Measurements from ENCODE around the gene PGC.

Gene PGC

DNA sequence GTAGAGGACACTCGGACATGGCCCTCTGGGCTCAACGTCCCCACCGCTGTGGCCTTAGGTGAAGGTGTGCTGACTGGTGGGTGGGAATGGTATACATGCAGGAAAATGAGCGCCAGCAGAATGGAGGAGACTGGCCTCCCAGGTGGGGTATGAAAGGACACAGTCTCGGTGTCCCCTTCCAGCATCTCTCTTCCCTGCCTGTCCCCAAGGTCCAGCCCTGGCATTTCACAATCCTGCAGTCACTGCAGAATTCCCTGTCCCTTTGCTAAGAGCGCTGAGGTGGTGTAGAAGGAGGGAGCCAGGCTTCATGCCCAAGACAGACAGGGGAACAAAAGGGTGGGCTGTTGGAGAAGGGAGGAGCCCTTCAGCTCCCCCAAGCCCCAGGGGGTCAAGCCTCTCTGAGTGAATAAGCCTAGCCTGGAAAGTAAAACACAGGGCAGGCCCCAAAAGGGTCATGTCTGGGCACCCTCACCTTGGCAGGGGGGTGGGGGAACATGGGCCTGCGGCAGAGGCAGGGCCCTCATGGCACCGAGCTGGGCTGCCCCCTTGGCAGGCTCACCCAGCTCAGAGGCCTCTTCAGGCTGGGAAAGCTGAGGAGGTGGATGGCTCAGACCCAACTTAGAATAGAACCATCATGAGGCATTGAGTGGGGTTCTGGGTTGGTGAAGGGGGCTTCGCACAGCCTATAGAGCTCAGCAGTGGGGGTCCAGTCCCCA, 35.7 kb downstream of the PGC start:
- no peak for DNase-seq

DNA sequence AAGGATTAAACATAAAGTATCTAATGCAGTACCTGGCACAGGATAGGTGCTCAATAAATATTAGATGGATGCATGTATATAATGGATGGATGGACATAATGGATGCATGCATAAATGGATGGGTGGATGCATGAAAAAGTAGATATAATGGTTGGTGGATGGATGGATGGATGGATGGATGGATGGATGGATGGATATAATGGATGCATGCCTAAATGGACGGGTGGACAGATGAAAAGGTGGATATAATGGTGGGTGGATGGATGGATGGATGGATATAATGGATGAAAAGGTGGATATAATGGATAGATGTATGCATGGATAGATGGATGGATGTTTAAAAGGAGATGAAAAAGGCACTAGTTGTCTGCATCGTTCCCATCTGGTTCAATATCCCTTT, 37.8 kb downstream of the PGC start:
- DNase-seq: no peak

DNA sequence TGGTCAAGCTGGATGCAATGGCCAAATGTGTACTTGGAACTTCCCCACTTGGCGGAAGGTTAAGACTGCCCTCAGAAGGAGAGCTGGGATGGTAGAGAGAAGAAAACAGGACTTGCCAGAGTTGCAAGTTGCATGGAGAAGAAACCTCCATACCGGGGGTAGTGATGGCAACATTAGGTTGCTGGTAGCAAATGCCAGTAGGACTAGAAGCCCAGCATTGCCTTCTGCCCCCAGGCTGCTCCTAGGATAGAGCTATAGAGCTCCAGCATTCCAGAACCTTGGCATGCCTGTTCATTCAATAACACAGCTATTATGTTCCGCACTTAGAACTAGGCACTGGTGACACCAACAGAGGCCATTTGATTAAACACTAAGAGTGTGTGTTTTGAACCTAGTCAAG, 38.3 kb downstream of the PGC start:
- no peak for DNase-seq

DNA sequence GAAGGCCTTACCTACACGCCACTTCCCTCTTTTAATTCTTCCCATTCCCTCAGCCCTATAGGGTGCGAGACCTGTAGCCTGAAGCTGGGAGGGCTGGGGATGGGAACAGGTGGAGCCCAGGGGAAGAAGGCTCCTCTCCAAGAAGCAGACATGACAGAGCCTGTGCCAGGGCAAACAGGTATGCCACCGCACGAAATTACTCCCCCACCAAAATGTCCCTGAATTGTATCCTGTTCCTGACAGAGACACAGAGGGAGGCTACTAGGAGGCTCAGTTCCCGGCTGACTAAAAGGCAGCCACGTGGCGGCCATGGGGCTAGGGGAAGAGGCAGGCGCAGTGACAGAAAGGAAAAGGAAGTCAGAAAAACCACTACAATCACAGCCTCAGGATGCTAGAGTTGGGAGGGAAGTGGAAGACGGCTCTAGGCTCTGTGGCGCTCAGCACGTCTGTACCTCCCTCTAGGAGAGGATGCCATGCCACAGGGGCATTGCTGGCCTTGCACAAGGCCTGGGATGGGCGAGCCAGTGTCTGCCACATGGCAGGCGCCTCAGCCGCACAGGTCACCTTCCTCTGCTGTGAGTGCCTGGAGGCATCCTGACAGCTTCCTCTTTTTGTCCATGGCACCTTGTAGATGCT, 39.5 kb downstream of the PGC start:
- DNase-seq: no peak

GRCh38 chr6:41706876-41707564, 40.2 kb downstream of the PGC start:
- no peak for DNase-seq

GRCh38 chr6:41705996-41706835, 41.0 kb downstream of the PGC start:
- peak; percentile 31 for DNase-seq

- DNase-seq: no peak
Measured at GRCh38 chr6:41705311-41705995, 41.7 kb downstream of the PGC start.

DNA sequence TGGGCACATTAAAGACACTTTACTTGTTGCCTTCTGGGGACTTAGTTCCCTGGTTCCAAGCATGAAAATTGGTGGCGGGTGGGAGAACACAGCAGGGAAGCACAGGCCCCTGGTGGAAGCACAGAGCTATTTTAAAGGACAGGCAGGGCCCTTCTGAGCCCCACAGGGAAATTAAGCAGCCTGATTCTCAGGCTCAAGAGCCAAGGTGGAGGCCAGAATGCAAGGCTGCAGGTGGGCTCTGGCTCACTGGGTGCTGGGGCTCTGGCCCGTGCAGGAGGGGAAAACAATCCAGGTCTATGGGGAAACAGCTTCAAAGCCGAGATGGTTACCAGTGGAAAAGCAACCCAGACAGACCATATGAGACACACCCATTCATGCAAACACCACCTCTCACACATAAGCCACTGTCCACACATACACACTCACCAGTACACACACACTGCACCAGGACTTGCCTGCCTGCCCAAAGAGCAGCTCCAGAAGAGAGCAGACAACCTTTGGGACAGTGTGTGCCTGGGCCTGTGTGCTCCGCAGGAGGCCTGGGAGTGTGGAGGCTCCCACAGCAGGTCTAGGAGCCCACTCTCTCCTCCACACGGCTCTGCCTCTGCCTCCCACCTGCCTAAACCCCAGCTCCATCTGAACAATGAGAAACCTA, 42.4 kb downstream of the PGC start:
- no peak for DNase-seq

DNA sequence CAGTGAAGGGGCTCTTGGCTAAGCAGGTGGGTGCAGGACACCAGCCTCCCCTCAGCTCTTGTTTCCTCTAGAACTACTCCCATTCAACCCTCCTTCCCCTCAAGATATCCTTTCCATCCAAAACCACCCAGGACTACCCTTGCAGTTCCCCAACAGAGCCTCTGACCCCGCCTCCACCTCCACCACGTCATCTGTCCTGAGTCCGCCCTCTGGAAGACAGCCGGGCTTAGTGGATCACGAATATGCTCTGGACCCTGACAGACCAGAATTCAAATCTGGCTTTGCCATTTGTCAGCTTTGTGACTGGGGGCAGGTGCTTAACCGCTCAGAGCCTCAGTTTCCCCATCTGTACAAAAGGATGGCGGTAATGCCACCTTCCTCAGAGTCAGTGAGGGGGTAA, 43.2 kb downstream of the PGC start:
- no peak for DNase-seq

DNA sequence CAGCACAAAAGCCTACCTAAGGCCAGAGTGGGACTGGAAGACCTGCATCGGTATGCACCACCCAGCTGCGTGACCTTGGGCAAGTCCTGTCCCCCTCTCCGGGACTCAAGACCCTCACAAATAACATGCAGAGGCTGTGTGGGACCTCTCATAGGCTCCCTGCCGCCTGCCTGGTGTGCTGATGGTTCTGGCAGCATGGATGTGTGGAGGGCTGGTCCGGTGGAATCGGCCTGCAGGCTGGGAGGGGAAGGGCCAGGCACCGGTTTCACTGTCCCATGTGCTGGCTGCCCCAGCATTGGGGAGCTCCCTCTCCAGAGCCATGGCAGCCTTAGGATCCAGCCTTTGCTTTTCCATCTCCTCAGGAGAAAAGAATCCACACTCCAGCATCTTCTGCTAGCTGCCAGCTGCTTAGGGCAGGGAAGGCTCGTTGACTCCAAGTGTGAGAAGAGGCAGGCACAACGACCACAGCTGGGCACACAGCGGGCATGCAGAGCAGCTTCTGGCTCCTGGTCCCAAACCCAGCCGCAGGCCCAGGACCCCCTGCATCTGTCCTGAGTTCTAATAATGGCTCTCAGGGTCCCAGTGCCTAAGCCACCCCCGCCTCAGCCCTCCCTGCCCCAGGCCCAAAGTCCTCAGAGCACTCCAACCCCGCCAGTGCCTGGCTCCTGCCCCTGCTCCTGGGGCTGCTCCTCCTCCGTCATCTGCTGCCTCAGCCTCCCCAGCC, 44.3 kb downstream of the PGC start:
- no peak for DNase-seq

DNA sequence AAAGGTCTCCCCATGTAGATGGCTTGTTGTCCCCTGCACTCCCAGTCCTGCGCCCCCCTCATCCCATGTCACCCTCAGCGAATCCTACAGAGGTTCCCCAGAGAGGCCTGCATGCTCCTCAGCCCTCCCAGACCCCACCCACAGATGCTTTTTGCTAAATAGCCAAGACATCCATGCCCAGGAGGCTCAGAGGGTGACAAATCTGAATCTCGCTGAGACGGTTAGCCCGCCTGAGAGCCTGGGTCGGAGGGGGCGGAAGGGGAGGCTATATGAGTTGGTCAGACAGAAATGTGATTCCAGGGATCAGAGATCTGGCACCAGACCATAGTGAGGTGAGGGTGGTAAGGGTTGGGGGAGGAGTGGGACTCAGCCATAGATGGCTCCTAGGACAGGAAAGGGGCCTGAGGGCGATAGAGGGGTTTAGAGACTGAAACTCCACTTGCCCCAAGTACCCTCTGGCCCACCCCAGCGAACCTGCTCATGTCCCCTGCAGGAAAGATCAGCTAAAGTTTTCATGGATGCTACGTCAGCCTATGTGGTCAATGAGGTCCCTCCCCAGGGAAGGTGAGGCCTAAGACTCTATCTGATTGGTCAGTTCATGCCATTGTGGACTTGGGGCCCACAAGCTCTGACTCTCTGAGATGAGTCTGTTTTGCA, 45.0 kb downstream of the PGC start:
- no peak for DNase-seq

DNA sequence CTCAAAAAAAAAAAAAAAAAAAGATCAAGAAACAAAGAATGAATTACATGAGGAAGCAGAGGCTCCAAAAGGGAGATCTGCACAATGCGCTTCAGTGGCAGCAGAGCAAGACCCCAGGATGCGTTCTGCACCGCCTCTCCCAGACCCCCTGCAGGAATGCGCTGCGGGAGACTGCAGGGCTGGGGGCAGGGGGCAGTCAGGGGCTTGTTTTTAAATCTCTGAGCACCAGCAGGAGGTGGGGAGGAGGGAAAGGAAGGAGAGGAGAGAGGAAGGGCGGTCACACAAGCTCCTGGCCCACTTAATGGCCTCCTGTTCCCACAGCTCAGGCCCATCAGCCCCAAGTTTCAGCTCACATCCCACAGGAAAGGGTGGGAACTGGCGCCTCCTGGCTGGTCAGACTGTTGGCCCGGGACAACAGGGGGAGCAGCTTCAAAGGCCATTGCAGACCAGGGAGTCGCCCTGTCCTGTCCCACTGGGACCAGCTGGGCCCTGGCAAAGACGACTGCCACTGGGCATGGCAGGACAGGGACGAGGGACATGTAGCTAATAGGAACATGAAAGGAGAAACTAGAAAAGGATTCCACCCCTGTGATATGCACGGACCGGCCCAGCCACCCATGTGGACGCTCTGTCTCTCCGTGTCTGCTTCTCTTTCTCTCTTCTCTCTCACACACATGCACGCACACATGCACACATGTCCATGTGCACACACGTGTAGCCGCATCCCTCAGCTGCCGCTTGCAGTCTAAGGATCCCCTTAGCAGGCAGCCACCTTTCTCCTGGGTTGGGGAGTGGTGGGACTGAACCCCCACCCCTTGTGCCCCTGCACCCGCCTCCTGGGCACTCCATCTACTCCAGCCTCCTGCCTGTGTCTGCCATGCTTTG, 46.5 kb downstream of the PGC start:
- DNase-seq: peak; percentile 39

DNA sequence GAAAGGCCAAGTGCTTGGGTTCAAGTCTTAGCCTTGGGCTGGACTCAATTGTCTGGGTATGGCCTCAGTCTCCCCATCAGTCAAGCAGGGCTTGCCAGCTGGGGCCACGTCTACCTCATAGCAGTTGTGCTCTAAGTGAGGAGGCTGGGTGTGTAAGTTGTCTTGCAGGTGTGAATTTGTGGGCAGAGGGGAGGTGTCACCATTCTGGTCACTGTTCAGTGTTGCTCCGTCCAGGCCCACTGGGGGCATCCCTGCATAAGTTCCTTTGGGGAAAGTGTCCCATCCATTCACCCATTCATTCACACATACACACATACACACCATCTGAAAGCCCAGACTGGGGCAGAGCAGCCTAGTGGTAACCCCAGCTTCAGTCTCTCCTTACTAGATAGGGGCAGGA, 48.1 kb downstream of the PGC start:
- DNase-seq: no peak

- DNase-seq: peak; percentile 64
Measured at GRCh38 chr6:41697861-41698781, 49.1 kb downstream of the PGC start.

GRCh38 chr6:41696788-41697187, 50.4 kb downstream of the PGC start:
- no peak for DNase-seq

DNA sequence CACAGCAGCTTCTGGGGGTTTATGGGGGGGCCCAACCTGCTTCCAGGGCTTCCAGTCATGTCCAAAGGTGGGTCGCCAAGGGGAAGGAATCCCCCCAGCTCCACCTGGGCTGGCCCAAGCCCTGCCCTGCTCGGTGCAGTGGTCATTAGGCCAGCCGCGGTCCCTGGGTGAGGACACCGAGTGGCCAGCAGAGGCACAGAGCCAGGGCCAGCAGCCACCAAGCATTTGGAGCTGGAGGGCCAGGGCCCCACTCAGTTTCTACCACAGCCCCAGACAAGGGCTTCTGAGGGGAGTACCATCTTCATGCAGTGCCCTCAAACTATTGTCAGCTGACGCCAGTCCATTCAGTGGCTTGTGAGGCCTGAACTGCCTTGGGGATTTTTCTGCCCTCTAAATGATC, 51.4 kb downstream of the PGC start:
- no peak for DNase-seq

GRCh38 chr6:41694815-41695526, 52.2 kb downstream of the PGC start:
- DNase-seq: no peak
